ENCODE data around the gene SEMA3C. TPM values are rescaled to one million over a fixed set of nuclear protein-coding genes. Genes with fewer than 3 reads are reported as not detected.

SEMA3C gene
- total RNA-seq, 2 donors from 2014 or later, result 3.0 to 3.4 TPM

- Histone ChIP-seq H3K9me3 (no peaks in the 10 kb centered on the region), H3K27ac (no peak overlapping the region), H3K27me3 (no peaks in the 10 kb centered on the region), H3K36me3 (replicated peaks in 1 of 2; ENCODE audit: insufficient read depth in 1 of 2, low read depth in 2 of 2) (no peaks in the 10 kb centered on the region), H3K4me3 (no peak overlapping the region), H3K4me1 (no peaks in the 10 kb centered on the region)
- intact Hi-C loops (cut with DNase I), result no loop called here
- DNase-seq (no peak), ATAC-seq (no peak)
- TF ChIP-seq POLR2A (IDR thresholded peaks at IDR 0.05), result no peak
- TF ChIP-seq, protein P1, sequence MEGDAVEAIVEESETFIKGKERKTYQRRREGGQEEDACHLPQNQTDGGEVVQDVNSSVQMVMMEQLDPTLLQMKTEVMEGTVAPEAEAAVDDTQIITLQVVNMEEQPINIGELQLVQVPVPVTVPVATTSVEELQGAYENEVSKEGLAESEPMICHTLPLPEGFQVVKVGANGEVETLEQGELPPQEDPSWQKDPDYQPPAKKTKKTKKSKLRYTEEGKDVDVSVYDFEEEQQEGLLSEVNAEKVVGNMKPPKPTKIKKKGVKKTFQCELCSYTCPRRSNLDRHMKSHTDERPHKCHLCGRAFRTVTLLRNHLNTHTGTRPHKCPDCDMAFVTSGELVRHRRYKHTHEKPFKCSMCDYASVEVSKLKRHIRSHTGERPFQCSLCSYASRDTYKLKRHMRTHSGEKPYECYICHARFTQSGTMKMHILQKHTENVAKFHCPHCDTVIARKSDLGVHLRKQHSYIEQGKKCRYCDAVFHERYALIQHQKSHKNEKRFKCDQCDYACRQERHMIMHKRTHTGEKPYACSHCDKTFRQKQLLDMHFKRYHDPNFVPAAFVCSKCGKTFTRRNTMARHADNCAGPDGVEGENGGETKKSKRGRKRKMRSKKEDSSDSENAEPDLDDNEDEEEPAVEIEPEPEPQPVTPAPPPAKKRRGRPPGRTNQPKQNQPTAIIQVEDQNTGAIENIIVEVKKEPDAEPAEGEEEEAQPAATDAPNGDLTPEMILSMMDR (IDR thresholded peaks at IDR 0.05), result no peak
- WGBS, 2 donors, result 66% methylated on average over 10 of the region's 10 CpGs
These were observed 85.3 kb downstream of the SEMA3C start for GRCh38 chr7:80833289-80834268.

DNA sequence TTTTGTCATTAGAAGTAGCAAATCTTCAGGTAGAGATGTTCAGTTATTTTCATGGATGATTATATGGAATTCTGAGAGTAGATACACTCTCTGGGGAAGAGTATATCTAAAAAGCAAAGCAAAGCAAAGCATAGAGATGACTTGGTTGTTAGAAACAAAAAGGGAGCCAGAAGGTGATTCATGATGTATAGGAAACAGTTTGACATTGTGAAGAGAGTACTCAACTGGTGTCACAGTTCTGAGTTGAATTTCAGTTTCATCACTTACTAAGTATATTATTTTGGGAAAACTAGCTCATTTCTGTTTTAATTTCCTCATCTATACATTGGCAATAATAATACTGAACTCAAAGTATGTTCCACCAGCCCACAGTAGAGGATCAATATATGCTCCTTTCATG lies 86.8 kb downstream of the SEMA3C start:
- intact Hi-C loops (cut with DNase I), result no loop called here
- Histone ChIP-seq H3K4me1 (peaks cover 1% of the 10 kb centered on the region), H3K36me3 (replicated peaks in 1 of 2; ENCODE audit: insufficient read depth in 1 of 2, low read depth in 2 of 2) (no peaks in the 10 kb centered on the region), H3K9me3 (no peaks in the 10 kb centered on the region), H3K27me3 (no peaks in the 10 kb centered on the region), H3K27ac (no peak overlapping the region), H3K4me3 (no peak overlapping the region)
- DNase-seq (no peak), ATAC-seq (no peak)
- no peak for TF ChIP-seq POLR2A (IDR thresholded peaks at IDR 0.05)
- TF ChIP-seq, protein P1 (IDR thresholded peaks at IDR 0.05), result no peak

GRCh38 chr7:80830584-80831285 lies 88.1 kb downstream of the SEMA3C start:
- no peak overlapping the region for H3K27ac ChIP-seq
- H3K4me1 ChIP-seq, result peaks cover 7% of the 10 kb centered on the region

GRCh38 chr7:80830010-80830409 lies 88.8 kb downstream of the SEMA3C start:
- H3K36me3 ChIP-seq (replicated peaks in 1 of 2; ENCODE audit: insufficient read depth in 1 of 2, low read depth in 2 of 2), result no peaks in the 10 kb centered on the region
- ATAC-seq (no peak), DNase-seq (no peak)
- peaks cover 7% of the 10 kb centered on the region for H3K4me1 ChIP-seq
- TF ChIP-seq, protein P1 (IDR thresholded peaks at IDR 0.05), result no peak
- no peak for TF ChIP-seq POLR2A (IDR thresholded peaks at IDR 0.05)
- H3K4me3 ChIP-seq, result no peak overlapping the region
- no peaks in the 10 kb centered on the region for H3K27me3 ChIP-seq
- no peak overlapping the region for H3K27ac ChIP-seq
- intact Hi-C loops (cut with DNase I), result no loop called here
- WGBS, 2 donors, result 39 to 47% methylated on average over 1 of the region's 1 CpG
- H3K9me3 ChIP-seq, result no peaks in the 10 kb centered on the region

More at GRCh38 chr7:80830584-80831285, 88.1 kb downstream of the SEMA3C start:
- no peaks in the 10 kb centered on the region for H3K36me3 ChIP-seq (replicated peaks in 1 of 2; ENCODE audit: insufficient read depth in 1 of 2, low read depth in 2 of 2)
- H3K9me3 ChIP-seq, result no peaks in the 10 kb centered on the region
- ATAC-seq (no peak), DNase-seq (no peak)
- TF ChIP-seq POLR2A (IDR thresholded peaks at IDR 0.05), result no peak
- TF ChIP-seq, protein P1 (IDR thresholded peaks at IDR 0.05), result no peak
- WGBS, 2 donors, result 72 to 74% methylated on average over 3 of the region's 3 CpGs
- no peaks in the 10 kb centered on the region for H3K27me3 ChIP-seq
- intact Hi-C loops (cut with DNase I), result no loop called here
- no peak overlapping the region for H3K4me3 ChIP-seq
